ENCODE results near the gene CENATAC.
"Not testable (repeated sequence)": the region's sequence is repeated elsewhere in the genome, so short reads cannot be mapped to it uniquely, and the experiment has no call there.

CENATAC gene

GRCh38 chr11:118997627-118998387 is at the start of gene CENATAC:
Gene CENATAC (plus strand): TSS chr11:118998138. CDS start chr11:118998198, 60 bp downstream.
- DNase-seq (ENCODE audit: extremely low read depth, low read depth): peak; percentile 67
- TF ChIP-seq CTCF (IDR thresholded peaks at IDR 0.05; ENCODE audit: low read depth, low read length): no peak

- no peak for TF ChIP-seq CTCF (IDR thresholded peaks at IDR 0.05; ENCODE audit: low read depth, low read length)
- no peak for DNase-seq (ENCODE audit: extremely low read depth, low read depth)
These were observed 44.7 kb upstream of the CENATAC start for GRCh38 chr11:118953265-118953664.

- not testable (repeated sequence) for DNase-seq (ENCODE audit: extremely low read depth, low read depth)
These were observed 44.0 kb upstream of the CENATAC start for GRCh38 chr11:118953976-118954375.

GRCh38 chr11:118956094-118956846 is 41.7 kb upstream of the CENATAC start, which contains the start of gene UPK2:
Gene UPK2 (plus strand): TSS chr11:118956298. CDS start chr11:118956351, 53 bp downstream.
- TF ChIP-seq CTCF (IDR thresholded peaks at IDR 0.05; ENCODE audit: low read depth, low read length): peak; percentile 98
- peak; percentile 43 for DNase-seq (ENCODE audit: extremely low read depth, low read depth)

- TF ChIP-seq CTCF (IDR thresholded peaks at IDR 0.05; ENCODE audit: low read depth, low read length): no peak
- DNase-seq (ENCODE audit: extremely low read depth, low read depth): no peak
These were observed 41.0 kb upstream of the CENATAC start for GRCh38 chr11:118956847-118957469.

GRCh38 chr11:118957549-118957948 is 40.4 kb upstream of the CENATAC start:
- no peak for TF ChIP-seq CTCF (IDR thresholded peaks at IDR 0.05; ENCODE audit: low read depth, low read length)
- no peak for DNase-seq (ENCODE audit: extremely low read depth, low read depth)

GRCh38 chr11:118957968-118958367 is 40.0 kb upstream of the CENATAC start:
- no peak for TF ChIP-seq CTCF (IDR thresholded peaks at IDR 0.05; ENCODE audit: low read depth, low read length)
- DNase-seq (ENCODE audit: extremely low read depth, low read depth): no peak

All from AG09319 (cell line).